Chondrocyte (in vitro differentiated cells): ENCODE data around the gene ADORA3. TPM values are rescaled to one million over a fixed set of nuclear protein-coding genes. Genes with fewer than 3 reads are reported as not detected.
A peak's percentile ranks its signal among the peaks of the same experiment; 100 is the strongest.

Experiments used
- DNase-seq: peaks from one replicate; pipeline ENCODE4 v3.0.0; 2021; ENCODE audit warnings: mixed read lengths, low spot score
- H3K27ac Mint-ChIP-seq: one replicate; pipeline ENCODE4 v1.8.0; 2021; ENCODE audit warnings: mild to moderate bottlenecking, moderate library complexity, mixed read lengths; ENCODE audit not compliant: unreplicated experiment
- H3K27me3 Mint-ChIP-seq: 2 replicates; pipeline ENCODE4 v1.8.0; 2021; ENCODE audit warnings: low read depth, mixed read lengths
- H3K36me3 Mint-ChIP-seq: 2 replicates; pipeline ENCODE4 v1.8.0; 2021; ENCODE audit warnings: low read depth, mixed read lengths
- H3K4me1 Mint-ChIP-seq: 2 replicates; pipeline ENCODE4 v1.8.0; 2021; ENCODE audit warnings: low read depth, mild to moderate bottlenecking, mixed read lengths
- H3K4me3 Mint-ChIP-seq: one replicate; pipeline ENCODE4 v1.8.0; 2021; ENCODE audit warnings: mild to moderate bottlenecking, moderate library complexity, mixed read lengths; ENCODE audit not compliant: unreplicated experiment
- H3K9me3 Mint-ChIP-seq: 2 replicates; pipeline ENCODE4 v1.8.0; 2021; ENCODE audit warnings: low read depth, mixed read lengths
- total RNA-seq: library from RNA; stranded (reverse); gene quantifications from 3 replicates; pipeline ENCODE4 v1.2.1, GENCODE V29; 2021
- TF ChIP-seq, protein P1 (sequence below): fragments of 200-600 bp; sonication (generic); IDR thresholded peaks from 2 replicates; pipeline ENCODE4 v1.5.0; 2021; ENCODE audit warnings: antibody characterized with exemption, mild to moderate bottlenecking, moderate library complexity

The ADORA3 gene
- total RNA-seq, 1 donor from 2014 or later, result not detected

DNA sequence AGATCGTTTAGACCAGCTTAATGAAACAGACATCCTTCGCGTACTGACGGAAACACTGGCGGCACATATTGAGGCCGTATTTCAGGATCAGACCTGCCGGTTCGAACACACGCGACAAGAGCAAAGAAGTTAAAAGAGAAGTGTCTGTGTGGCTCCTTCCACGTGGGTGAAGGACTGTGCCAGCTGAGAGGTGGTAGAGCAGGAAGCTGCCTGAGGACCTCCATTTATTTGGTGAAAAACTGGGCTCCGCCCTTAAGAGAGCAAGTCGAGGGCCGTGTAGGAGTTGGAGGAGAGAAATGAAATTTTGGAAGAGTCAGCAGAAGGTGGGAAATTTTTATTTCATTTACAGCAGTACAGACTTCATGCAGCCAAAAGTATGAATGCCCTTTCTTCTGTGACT, 38.8 kb upstream of the ADORA3 start:
- Mint-ChIP-seq H3K4me1 (peaks cover 19% of the 10 kb centered on the region), H3K27me3 (peaks cover 3% of the 10 kb centered on the region), H3K27ac (no peak overlapping the region), H3K4me3 (no peak overlapping the region), H3K36me3 (no peaks in the 10 kb centered on the region), H3K9me3 (peaks cover 8% of the 10 kb centered on the region)
- DNase-seq, result no peak
- TF ChIP-seq, protein P1, sequence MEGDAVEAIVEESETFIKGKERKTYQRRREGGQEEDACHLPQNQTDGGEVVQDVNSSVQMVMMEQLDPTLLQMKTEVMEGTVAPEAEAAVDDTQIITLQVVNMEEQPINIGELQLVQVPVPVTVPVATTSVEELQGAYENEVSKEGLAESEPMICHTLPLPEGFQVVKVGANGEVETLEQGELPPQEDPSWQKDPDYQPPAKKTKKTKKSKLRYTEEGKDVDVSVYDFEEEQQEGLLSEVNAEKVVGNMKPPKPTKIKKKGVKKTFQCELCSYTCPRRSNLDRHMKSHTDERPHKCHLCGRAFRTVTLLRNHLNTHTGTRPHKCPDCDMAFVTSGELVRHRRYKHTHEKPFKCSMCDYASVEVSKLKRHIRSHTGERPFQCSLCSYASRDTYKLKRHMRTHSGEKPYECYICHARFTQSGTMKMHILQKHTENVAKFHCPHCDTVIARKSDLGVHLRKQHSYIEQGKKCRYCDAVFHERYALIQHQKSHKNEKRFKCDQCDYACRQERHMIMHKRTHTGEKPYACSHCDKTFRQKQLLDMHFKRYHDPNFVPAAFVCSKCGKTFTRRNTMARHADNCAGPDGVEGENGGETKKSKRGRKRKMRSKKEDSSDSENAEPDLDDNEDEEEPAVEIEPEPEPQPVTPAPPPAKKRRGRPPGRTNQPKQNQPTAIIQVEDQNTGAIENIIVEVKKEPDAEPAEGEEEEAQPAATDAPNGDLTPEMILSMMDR, result no peak

DNA sequence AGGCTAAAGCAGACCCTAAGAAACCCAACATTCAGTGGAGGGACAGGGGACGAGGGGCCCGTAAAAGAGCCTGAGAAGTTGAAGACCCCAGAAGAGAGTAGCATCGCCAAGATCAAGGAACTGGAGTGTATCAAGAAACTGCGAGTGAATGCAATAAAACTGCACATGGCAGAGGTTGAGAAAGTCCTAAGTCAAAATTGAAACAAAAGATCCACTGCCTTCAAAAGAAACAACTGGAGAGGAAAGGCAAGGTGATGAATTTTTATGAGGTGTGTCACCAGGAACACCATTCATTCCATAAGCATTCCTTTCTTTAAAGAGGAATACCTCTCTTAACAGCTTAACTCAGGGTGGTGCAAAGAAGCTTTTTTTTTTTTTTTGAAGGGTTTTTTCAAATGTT, 38.3 kb upstream of the ADORA3 start:
- no peak for DNase-seq
- H3K4me3 Mint-ChIP-seq, result no peak overlapping the region
- peaks cover 3% of the 10 kb centered on the region for H3K27me3 Mint-ChIP-seq
- no peak overlapping the region for H3K27ac Mint-ChIP-seq
- TF ChIP-seq, protein P1, result no peak
- H3K4me1 Mint-ChIP-seq, result peaks cover 19% of the 10 kb centered on the region
- peaks cover 8% of the 10 kb centered on the region for H3K9me3 Mint-ChIP-seq
- no peaks in the 10 kb centered on the region for H3K36me3 Mint-ChIP-seq

DNA sequence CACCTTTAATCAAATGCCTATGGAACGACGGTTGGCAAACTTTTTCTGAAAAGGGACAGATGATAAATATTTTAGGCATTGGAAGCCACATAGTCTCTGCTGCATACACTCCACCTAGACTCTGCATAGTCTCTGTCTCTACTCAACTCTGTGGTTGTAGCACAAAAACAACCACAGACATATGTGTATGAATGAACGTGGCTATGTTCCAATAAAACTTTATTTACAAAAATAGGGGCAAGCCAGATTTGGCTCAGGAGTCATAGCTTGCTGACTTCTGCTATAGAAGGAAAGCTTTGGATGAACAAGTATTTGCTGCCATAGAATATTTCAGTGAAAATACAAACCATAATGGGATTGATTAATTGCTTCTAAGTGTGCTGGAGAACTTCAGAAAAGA, 37.5 kb upstream of the ADORA3 start:
- Mint-ChIP-seq H3K4me3 (no peak overlapping the region), H3K27ac (no peak overlapping the region), H3K36me3 (no peaks in the 10 kb centered on the region), H3K9me3 (peaks cover 4% of the 10 kb centered on the region), H3K27me3 (no peaks in the 10 kb centered on the region), H3K4me1 (peaks cover 26% of the 10 kb centered on the region)
- TF ChIP-seq, protein P1, result no peak
- DNase-seq, result no peak

DNA sequence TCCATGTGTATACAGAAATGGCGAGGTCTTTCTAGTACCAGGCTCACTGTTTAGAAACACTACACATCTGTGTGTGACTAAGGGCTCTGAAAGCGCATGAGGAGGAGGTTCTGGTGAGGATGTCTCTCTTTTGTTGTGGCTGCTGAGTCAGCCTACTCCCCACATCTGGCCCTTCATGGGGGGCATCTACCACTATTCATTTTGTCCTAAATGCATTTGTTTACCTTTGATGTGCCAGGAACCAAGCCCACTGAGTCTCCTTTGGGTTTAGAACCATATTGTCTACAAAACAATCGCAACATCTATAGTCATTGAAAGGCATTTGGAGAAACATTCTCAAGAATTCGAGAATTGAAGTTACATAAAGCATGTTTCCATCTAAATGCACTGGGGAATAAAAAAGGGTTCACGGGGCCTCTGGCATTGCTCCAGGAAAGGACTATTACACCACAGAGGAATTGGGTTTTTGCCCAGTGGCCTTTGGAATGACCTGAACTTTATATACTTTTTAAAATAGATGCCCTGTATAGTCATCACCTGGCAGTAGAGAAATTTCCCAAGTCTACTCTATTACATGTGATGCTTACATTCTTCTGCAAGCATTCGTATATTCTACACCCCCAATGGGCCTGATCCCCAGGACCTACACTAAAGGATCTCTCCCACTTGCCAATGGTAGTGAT, 35.1 kb upstream of the ADORA3 start:
- DNase-seq, result no peak
- Mint-ChIP-seq H3K9me3 (no peaks in the 10 kb centered on the region), H3K27me3 (no peaks in the 10 kb centered on the region), H3K27ac (no peak overlapping the region), H3K4me3 (no peak overlapping the region), H3K36me3 (no peaks in the 10 kb centered on the region), H3K4me1 (peaks cover 44% of the 10 kb centered on the region)
- TF ChIP-seq, protein P1, result no peak

DNA sequence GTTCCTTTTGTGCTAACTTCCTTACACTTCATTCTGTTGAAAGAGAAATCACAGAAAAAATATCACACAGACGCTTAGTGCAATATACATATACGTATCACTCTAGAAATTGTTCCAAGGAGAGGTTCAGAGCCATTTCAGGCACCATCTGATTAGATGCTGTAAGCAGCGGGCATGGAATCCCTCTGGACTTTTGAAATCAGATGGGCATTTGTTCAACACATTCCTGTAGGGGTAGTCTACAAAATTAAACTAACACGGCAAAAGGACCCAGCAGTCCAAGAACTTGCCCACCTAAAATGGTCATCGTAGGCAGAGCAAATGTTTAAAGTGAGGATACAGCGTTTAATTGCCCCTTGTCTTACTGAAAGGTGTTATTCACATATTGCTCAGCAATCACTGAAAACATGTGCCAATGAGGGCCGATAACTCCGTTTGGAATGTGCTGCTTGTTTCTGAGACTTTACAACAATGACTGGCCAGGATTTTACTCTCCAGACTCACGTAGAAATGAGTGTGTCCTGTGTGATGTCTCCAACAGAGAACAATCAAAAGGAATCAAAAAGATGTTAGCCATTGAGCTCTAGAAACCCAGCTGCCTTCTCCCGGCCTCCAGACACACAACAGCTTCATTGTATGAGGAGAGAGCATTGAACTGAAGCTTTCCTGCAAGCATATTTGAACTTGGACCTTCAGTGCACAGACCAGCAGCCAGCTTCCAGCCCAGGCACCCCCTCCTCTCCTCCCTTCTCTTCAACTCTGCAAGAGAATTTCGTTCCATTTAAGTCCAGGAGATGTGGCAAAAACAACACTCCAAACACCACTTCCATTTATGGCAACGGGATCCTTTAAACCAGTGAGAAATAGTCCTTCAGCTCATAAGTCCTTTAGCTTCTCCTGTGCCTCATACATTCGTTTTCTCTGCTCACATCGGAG, 32.1 kb upstream of the ADORA3 start:
- no peak for DNase-seq
- TF ChIP-seq, protein P1, result no peak
- no peak overlapping the region for H3K4me3 Mint-ChIP-seq
- no peaks in the 10 kb centered on the region for H3K36me3 Mint-ChIP-seq
- H3K4me1 Mint-ChIP-seq, result peaks cover 36% of the 10 kb centered on the region
- peaks cover 3% of the 10 kb centered on the region for H3K27me3 Mint-ChIP-seq
- peak overlapping the region; percentile 9 for H3K27ac Mint-ChIP-seq
- peaks cover 3% of the 10 kb centered on the region for H3K9me3 Mint-ChIP-seq
